Measurements from ENCODE around the gene PANX2. TPM values are rescaled to one million over a fixed set of nuclear protein-coding genes. Genes with fewer than 3 reads are reported as not detected.

The PANX2 gene
- total RNA-seq, 1 donor from 2014 or later: 3.0 TPM

DNA sequence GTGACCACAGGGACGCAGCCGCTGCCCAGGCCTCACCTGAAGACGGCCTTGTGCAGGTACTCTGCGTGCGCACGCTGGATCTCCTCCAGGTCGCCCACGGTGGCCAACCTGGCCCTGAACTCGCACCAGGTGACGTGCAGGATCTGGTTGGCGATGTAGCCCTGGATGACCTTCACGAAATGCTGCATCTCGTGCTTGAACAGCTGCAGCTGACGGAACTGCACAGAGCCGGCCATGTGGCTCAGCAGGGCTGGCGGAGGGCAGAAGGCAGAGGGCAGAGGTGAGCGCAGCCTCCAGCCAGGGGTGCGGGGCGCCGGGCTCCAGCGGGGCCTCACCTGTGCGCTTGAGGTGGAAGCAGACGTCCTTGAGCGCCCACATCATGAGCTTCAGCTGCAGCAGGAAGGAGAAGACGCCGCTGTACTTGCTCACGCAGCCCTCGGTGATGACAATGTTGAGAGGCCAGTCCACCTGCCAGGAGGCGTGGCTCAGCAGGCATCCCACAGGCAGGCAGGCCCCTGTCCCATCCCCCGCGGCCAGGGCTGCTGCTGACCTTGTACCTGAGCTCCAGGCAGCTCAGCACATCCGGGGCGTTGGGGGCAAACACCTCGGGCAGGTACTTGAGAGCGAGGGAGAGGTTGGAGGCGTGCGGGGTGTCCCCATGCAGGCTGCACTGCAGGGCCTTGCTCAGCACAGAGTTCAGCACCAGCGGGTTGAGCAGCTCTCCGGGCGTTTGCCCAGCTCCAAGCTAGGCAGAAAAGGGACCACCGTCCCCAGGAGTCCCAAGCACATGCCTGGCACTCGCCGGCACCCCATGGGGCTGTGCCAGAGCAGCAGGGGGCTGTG lies 47.8 kb downstream of the PANX2 start:
- no peak for TF ChIP-seq CTCF (IDR thresholded peaks at IDR 0.05)
- DNase-seq (no peak), ATAC-seq (no peak)
- intact Hi-C loops (cut with DNase I): loop anchor here (10.0 kb wide), 1 partner anchor 74 kb away; no protein-coding TSS in a partner anchor
- Histone ChIP-seq H3K36me3 (peaks cover 88% of the 10 kb centered on the region), H3K4me3 (no peak overlapping the region), H3K4me1 (no peaks in the 10 kb centered on the region), H3K27ac (no peak overlapping the region), H3K9me3 (no peaks in the 10 kb centered on the region), H3K27me3 (no peaks in the 10 kb centered on the region)

- peak; percentile 82 for ATAC-seq
These were observed 48.6 kb downstream of the PANX2 start for GRCh38 chr22:50218996-50219727.

DNA sequence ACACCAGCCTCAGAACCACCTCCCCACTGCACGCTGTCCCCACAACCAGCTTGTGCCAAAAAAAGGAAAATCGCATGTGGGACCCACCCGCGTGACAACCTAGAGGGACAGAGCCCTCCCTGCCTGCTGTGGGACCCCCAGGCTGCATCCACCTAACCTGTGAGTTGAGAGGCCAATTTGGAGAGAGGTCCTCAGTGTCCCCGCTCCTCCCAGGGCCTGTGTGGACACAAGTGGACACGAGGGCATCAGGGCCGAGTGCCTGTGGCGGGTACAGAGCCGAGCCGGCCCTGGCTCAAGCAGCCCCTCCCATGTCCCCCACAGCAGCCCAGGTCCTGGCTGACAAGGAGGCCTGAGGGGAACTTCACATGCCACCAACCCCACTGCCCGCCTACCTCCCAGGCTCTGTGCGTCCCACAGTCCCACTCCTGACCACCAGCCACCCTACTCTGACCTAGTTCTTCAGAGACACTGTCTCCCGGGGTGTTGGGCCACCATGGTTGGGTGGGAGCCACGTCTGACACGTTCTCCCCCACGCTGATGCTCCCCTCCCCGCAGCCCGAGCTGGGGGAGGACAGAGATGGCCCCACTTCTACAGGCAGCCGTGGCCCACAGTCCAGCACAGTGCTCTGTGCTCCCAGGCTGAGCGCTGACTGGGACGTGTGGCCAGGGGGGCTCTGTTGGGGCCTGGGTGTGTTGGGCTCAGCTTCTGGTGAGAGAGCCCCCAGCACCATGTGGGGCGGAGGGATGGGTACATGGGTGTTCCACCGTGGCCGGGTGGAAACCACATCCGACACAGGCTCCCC lies 49.5 kb downstream of the PANX2 start:
- DNase-seq: no peak
- H3K27ac ChIP-seq: no peak overlapping the region
- intact Hi-C loops (cut with DNase I): loop anchor here (10.0 kb wide), 1 partner anchor 75 kb away; no protein-coding TSS in a partner anchor

More at GRCh38 chr22:50218996-50219727, 48.6 kb downstream of the PANX2 start:
- Histone ChIP-seq H3K4me3 (no peak overlapping the region), H3K4me1 (no peaks in the 10 kb centered on the region), H3K36me3 (peaks cover 86% of the 10 kb centered on the region), H3K9me3 (no peaks in the 10 kb centered on the region), H3K27me3 (no peaks in the 10 kb centered on the region), H3K27ac (no peak overlapping the region)
- TF ChIP-seq CTCF (IDR thresholded peaks at IDR 0.05): no peak
- intact Hi-C loops (cut with DNase I): loop anchor here (10.0 kb wide), 1 partner anchor 74 kb away; no protein-coding TSS in a partner anchor
- DNase-seq: peak; percentile 93

GRCh38 chr22:50220603-50221409 lies 50.3 kb downstream of the PANX2 start:
- Histone ChIP-seq H3K9me3 (no peaks in the 10 kb centered on the region), H3K36me3 (peaks cover 86% of the 10 kb centered on the region), H3K4me3 (no peak overlapping the region), H3K27ac (no peak overlapping the region), H3K27me3 (no peaks in the 10 kb centered on the region), H3K4me1 (no peaks in the 10 kb centered on the region)
- intact Hi-C loops (cut with DNase I): no loop called here
- ATAC-seq (no peak), DNase-seq (no peak)
- no peak for TF ChIP-seq CTCF (IDR thresholded peaks at IDR 0.05)

More for the DNA sequence above, 49.5 kb downstream of the PANX2 start:
- no peak for ATAC-seq
- Histone ChIP-seq H3K27me3 (no peaks in the 10 kb centered on the region), H3K4me3 (no peak overlapping the region), H3K9me3 (no peaks in the 10 kb centered on the region), H3K4me1 (no peaks in the 10 kb centered on the region), H3K36me3 (peaks cover 86% of the 10 kb centered on the region)
- TF ChIP-seq CTCF (IDR thresholded peaks at IDR 0.05): no peak
